DOHH2 (cell line): ENCODE data around the gene ZNF25.

Source experiments
- EZH2phosphoT487 ChIP-seq: fragments of 200-600 bp; sonication (generic); IDR thresholded peaks from 2 replicates; pipeline ENCODE4 v1.6.1; 2017; ENCODE audit warnings: borderline replicate concordance, mild to moderate bottlenecking, antibody characterized with exemption, low read length, moderate library complexity, mixed read lengths
- TF ChIP-seq, protein P1 (sequence below): fragments of 200-600 bp; sonication (generic); IDR thresholded peaks from one replicate; pipeline ENCODE4 v1.5.1; 2014; ENCODE audit warnings: antibody characterized with exemption, mild to moderate bottlenecking, low read depth, low read length; ENCODE audit not compliant: poor library complexity, severe bottlenecking

DNA sequence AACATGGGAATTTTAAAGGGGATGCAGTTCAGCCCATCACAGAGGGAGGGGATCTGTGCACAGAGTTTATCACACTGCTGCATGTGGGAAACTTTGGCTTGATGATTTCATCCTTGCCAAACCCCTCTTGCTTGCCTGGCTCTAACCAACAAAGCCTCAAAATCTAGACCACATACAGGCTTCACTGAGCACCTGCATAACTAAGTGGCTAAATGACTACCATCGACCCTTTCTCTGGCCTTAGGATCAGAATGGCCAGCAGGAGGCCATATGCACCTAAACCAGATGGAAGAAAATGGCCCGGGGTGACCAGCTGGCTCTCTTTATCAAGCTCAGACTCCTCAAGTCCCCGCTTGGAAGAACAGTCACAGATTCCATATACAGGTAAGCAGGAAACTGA is 15.6 kb upstream of the ZNF25 start:
- TF ChIP-seq, protein P1, sequence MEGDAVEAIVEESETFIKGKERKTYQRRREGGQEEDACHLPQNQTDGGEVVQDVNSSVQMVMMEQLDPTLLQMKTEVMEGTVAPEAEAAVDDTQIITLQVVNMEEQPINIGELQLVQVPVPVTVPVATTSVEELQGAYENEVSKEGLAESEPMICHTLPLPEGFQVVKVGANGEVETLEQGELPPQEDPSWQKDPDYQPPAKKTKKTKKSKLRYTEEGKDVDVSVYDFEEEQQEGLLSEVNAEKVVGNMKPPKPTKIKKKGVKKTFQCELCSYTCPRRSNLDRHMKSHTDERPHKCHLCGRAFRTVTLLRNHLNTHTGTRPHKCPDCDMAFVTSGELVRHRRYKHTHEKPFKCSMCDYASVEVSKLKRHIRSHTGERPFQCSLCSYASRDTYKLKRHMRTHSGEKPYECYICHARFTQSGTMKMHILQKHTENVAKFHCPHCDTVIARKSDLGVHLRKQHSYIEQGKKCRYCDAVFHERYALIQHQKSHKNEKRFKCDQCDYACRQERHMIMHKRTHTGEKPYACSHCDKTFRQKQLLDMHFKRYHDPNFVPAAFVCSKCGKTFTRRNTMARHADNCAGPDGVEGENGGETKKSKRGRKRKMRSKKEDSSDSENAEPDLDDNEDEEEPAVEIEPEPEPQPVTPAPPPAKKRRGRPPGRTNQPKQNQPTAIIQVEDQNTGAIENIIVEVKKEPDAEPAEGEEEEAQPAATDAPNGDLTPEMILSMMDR, result no peak
- no peak for TF ChIP-seq EZH2phosphoT487
